Measurements from ENCODE around the gene IGFALS.

The IGFALS gene

DNA sequence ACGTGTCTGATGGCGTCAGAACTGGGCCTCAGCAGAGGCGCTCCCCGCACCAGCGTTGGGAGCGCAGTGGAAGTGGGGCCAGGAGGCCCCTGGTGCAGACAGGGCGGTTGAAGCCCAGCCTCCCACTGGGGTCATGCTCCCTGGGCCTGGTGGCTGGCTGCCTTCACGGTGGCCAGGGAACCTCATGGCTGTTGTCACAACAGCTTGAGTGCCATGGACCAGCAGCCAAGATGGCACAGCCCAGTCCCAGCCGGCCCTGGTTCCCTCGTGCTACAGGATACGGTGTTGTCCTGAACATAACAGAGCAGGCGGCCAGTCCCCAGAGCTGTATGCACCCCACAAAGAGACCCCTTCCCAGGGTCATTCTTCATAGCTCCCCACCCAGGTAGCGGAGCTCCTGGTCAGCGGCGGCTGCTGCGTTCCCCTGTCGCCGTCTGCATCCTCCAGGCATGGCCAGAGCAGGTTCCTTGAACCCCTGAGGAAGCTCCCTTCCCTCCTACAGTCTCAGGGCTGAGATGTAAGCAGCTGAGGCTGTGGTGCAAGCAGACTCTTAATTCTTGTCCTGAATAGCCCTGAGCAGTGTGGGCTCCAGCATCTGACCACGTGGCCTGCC lies 51.8 kb downstream of the IGFALS start:
- DNase-seq, result no peak

- DNase-seq, result no peak
These were observed 52.6 kb downstream of the IGFALS start for GRCh38 chr16:1740781-1741490.
